OCI-LY7 (cell line): ENCODE measurements around the gene CHST14. TPM values are rescaled to one million over a fixed set of nuclear protein-coding genes. Genes with fewer than 3 reads are reported as not detected.

Experiments used
- BruUV-seq: library from RNA; stranded (reverse); fragments of 400-500 nt; replicated peaks from 2 replicates; lab custom pipeline; 2021; lab: Mats Ljungman, UMichigan
- CTCF ChIA-PET: fragments of 300-600 bp; sonication (Branson Sonifier 250); formaldehyde crosslinking; loops from one replicate; lab custom pipeline; 2022; ENCODE audit warnings: antibody characterized with exemption; ENCODE audit not compliant: unreplicated experiment; lab: Charles Lee
- POLR2A ChIA-PET: fragments of 300-600 bp; sonication (Branson Sonifier 250); formaldehyde crosslinking; loops from one replicate; lab custom pipeline; 2022; ENCODE audit warnings: antibody characterized with exemption; lab: Charles Lee
- DNase-seq: peaks from one replicate; pipeline ENCODE4 v3.0.0-alpha.2; 2015; ENCODE audit warnings: low spot score
- H2AFZ ChIP-seq: fragments of 200-600 bp; sonication (generic), shearing (Covaris generic); 2 replicates; pipeline ENCODE4 v1.6.1; 2014; ENCODE audit warnings: mild to moderate bottlenecking, antibody characterized with exemption, low read length, moderate library complexity
- H3K27ac ChIP-seq: fragments of 200-600 bp; sonication (generic); 2 replicates; pipeline ENCODE4 v1.5.1; 2014; ENCODE audit warnings: mixed run types, low read depth, mild to moderate bottlenecking, moderate library complexity, low read length, inconsistent platforms; ENCODE audit not compliant: poor library complexity, severe bottlenecking
- H3K36me3 ChIP-seq: fragments of 200-600 bp; sonication (generic); 2 replicates; pipeline ENCODE4 v1.6.1; 2014; ENCODE audit warnings: mild to moderate bottlenecking, antibody characterized with exemption, low read length, moderate library complexity, mixed read lengths; ENCODE audit not compliant: insufficient read depth
- H3K4me1 ChIP-seq: fragments of 200-600 bp; sonication (generic); 2 replicates; pipeline ENCODE4 v1.5.1; 2014; ENCODE audit warnings: mild to moderate bottlenecking, low read length; ENCODE audit not compliant: insufficient read depth, poor library complexity, severe bottlenecking
- H3K4me2 ChIP-seq: fragments of 200-600 bp; sonication (generic); 2 replicates; pipeline ENCODE4 v1.6.1; 2014; ENCODE audit warnings: mild to moderate bottlenecking, low read length
- H3K4me3 ChIP-seq: fragments of 200-600 bp; sonication (generic); 2 replicates; pipeline ENCODE4 v1.5.1; 2014; ENCODE audit warnings: mild to moderate bottlenecking, low read depth, low read length; ENCODE audit not compliant: poor library complexity, severe bottlenecking
- H3K79me2 ChIP-seq: fragments of 200-600 bp; sonication (generic); 2 replicates; pipeline ENCODE4 v1.6.1; 2016; ENCODE audit warnings: low read depth, mild to moderate bottlenecking, low read length, moderate library complexity, mixed read lengths; ENCODE audit not compliant: insufficient read depth
- H3K9me2 ChIP-seq: fragments of 200-600 bp; sonication (generic); 2 replicates; pipeline ENCODE4 v1.6.1; 2016; ENCODE audit warnings: mild to moderate bottlenecking, low read length, mixed read lengths; ENCODE audit not compliant: insufficient read depth
- H3K9me3 ChIP-seq: fragments of 200-600 bp; sonication (generic); 2 replicates; pipeline ENCODE4 v1.6.1; 2014; ENCODE audit warnings: mild to moderate bottlenecking, mixed run types, low read length, mixed read lengths
- H4K20me1 ChIP-seq: fragments of 200-600 bp; sonication (generic); 2 replicates; pipeline ENCODE4 v1.6.1; 2014; ENCODE audit warnings: mild to moderate bottlenecking, antibody characterized with exemption, low read length, moderate library complexity, mixed read lengths; ENCODE audit not compliant: insufficient read depth
- EZH2phosphoT487 ChIP-seq: fragments of 200-600 bp; sonication (generic); IDR thresholded peaks from 2 replicates; pipeline ENCODE4 v1.6.1; 2018; ENCODE audit warnings: low read depth, borderline replicate concordance, mild to moderate bottlenecking, mixed run types, antibody characterized with exemption, low read length, moderate library complexity, mixed read lengths
- intact Hi-C: fragments of 100-400 bp; cut with micrococcal nuclease; formaldehyde crosslinking; loops from one replicate; pipeline ENCODE4 v1.10.0; 2022; ENCODE audit not compliant: unreplicated experiment
- total RNA-seq, 2 experiments: library from RNA; depleted of rRNA in 1 of 2; stranded (reverse); fragments of >200 nt in 1 of 2; shearing (Covaris generic) in 1 of 2; gene quantifications; 2 replicates each; pipeline ENCODE4 v1.2.3, GENCODE V29; 2014 to 2022
- TF ChIP-seq, protein P1 (sequence below): fragments of 200-600 bp; sonication (generic); conservative IDR thresholded peaks from 2 replicates; pipeline ENCODE4 v1.5.1; 2014; ENCODE audit warnings: mild to moderate bottlenecking, antibody characterized with exemption, low read length, moderate library complexity, mixed read lengths

Gene CHST14
- total RNA-seq, 2 experiments from 2014 or later, result 7.3 to 15.3 TPM

DNA sequence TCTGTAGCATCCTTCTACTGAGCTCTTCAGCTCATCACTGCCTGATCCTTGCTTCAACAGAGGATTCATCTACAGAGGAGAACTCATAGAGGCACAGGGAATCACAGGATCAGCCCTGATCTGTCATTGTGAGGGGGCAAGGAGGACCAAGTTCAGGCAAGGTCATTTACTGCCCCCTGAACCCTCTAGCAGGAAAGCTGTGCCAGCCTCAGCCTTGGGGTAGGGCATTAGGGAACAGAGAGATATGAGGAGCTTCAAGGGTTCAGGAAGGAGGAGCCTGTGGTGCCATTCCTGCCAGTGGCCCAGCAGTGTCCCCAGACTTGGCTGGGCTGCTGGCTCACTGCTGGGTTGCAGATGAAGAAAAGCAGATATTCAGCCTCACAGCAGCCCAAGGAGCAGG, 8.2 kb downstream of the CHST14 start:
- CTCF ChIA-PET, result no interaction called here

DNA sequence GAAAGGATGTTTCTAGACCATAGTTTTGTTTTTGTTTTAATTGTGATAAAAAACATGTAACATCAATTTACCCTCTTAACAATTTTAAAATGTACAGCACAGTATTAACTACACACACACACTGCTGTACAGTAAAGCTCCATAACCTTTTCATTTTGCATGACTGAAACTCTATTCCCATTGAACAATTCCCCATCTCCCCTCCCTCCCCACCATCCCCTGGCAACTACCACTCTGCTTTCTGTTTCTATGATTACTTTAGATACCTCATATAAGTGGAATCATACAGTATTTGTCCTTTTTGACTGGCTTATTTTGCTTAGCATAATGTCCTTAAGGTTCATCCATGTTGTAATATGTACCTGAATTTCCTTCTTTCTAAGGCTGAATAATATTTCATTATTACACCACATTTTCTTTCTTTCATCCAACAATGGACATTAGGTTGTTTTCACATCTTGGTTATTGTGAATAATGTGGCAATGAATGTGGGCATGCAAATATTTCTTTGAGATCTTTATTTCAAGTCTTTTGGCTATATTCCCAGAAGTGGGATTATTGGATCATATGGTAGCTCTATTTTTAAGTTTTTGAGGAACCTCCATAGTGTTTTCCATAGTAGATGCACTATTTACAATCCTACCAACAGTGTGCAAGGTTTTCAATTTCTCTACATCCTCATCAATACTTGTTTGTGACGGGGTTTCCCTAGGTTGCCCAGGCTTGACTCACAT, 10.7 kb downstream of the CHST14 start:
- Histone ChIP-seq H3K27ac (no peak overlapping the region), H3K9me3 (no peaks in the 10 kb centered on the region), H3K4me3 (no peak overlapping the region), H3K4me2 (no peak overlapping the region), H3K36me3 (no peaks in the 10 kb centered on the region), H3K79me2 (no peaks in the 10 kb centered on the region), H3K9me2 (no peaks in the 10 kb centered on the region), H3K4me1 (no peaks in the 10 kb centered on the region), H2AFZ (no peak overlapping the region), H4K20me1 (no peaks in the 10 kb centered on the region)
- CTCF ChIA-PET, result interaction anchor here (0.5 to 1.4 kb wide), 2 partner anchors 45 to 88 kb away, joined by 3 read pairs; partner anchors contain the start of gene RPUSD2
- no TSS peak for BruUV-seq
- POLR2A ChIA-PET, result no interaction called here
- intact Hi-C loops, result no loop called here
- no peak for TF ChIP-seq EZH2phosphoT487
- TF ChIP-seq, protein P1, sequence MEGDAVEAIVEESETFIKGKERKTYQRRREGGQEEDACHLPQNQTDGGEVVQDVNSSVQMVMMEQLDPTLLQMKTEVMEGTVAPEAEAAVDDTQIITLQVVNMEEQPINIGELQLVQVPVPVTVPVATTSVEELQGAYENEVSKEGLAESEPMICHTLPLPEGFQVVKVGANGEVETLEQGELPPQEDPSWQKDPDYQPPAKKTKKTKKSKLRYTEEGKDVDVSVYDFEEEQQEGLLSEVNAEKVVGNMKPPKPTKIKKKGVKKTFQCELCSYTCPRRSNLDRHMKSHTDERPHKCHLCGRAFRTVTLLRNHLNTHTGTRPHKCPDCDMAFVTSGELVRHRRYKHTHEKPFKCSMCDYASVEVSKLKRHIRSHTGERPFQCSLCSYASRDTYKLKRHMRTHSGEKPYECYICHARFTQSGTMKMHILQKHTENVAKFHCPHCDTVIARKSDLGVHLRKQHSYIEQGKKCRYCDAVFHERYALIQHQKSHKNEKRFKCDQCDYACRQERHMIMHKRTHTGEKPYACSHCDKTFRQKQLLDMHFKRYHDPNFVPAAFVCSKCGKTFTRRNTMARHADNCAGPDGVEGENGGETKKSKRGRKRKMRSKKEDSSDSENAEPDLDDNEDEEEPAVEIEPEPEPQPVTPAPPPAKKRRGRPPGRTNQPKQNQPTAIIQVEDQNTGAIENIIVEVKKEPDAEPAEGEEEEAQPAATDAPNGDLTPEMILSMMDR, result no peak
- no peak for DNase-seq

More for the DNA sequence above, 8.2 kb downstream of the CHST14 start:
- no peaks in the 10 kb centered on the region for H3K4me1 ChIP-seq
- no peaks in the 10 kb centered on the region for H3K36me3 ChIP-seq
- no peaks in the 10 kb centered on the region for H3K9me2 ChIP-seq
- H3K4me3 ChIP-seq, result no peak overlapping the region
- intact Hi-C loops, result no loop called here
- no TSS peak for BruUV-seq
- H3K9me3 ChIP-seq, result no peaks in the 10 kb centered on the region
- TF ChIP-seq EZH2phosphoT487, result no peak
- TF ChIP-seq, protein P1, result no peak
- no peaks in the 10 kb centered on the region for H3K79me2 ChIP-seq
- no peak overlapping the region for H2AFZ ChIP-seq
- POLR2A ChIA-PET, result no interaction called here
- no peak for DNase-seq
- H3K27ac ChIP-seq, result no peak overlapping the region
- H4K20me1 ChIP-seq, result no peaks in the 10 kb centered on the region
- H3K4me2 ChIP-seq, result no peak overlapping the region

DNA sequence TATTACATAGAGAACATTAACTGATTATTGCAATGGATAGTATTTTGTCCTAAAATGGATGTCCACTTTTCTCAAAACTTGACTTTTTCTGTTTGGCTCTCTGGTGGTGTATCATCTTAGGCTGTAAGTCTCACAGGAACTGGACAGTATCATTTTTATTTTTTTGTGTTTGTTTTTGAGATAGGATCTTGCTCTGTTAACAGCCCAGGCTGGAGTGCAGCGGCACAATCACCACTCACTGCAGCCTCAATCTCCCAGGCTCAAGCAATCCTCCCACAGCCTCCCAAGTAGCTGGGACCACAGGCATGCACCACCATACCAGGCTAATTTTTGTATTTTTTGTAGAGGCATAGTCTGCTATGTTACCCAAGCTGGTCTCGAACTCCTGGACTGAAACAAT, 13.1 kb downstream of the CHST14 start:
- no peaks in the 10 kb centered on the region for H3K4me1 ChIP-seq
- no peak overlapping the region for H3K4me3 ChIP-seq
- intact Hi-C loops, result no loop called here
- CTCF ChIA-PET, result no interaction called here
- H4K20me1 ChIP-seq, result no peaks in the 10 kb centered on the region
- DNase-seq, result no peak
- no peaks in the 10 kb centered on the region for H3K9me3 ChIP-seq
- no TSS peak for BruUV-seq
- H3K27ac ChIP-seq, result no peak overlapping the region
- H3K9me2 ChIP-seq, result no peaks in the 10 kb centered on the region
- POLR2A ChIA-PET, result no interaction called here
- no peak overlapping the region for H2AFZ ChIP-seq
- TF ChIP-seq, protein P1, result no peak
- H3K79me2 ChIP-seq, result no peaks in the 10 kb centered on the region
- no peak overlapping the region for H3K4me2 ChIP-seq
- H3K36me3 ChIP-seq, result no peaks in the 10 kb centered on the region
